ENCODE results near the gene SFMBT1. TPM values are rescaled to one million over a fixed set of nuclear protein-coding genes. Genes with fewer than 3 reads are reported as not detected.
A peak's percentile ranks its signal among the peaks of the same experiment; 100 is the strongest.

SFMBT1 gene
- total and polyA plus RNA-seq, 9 donors = 1.2 to 21.1 (median 6.2) TPM

DNA sequence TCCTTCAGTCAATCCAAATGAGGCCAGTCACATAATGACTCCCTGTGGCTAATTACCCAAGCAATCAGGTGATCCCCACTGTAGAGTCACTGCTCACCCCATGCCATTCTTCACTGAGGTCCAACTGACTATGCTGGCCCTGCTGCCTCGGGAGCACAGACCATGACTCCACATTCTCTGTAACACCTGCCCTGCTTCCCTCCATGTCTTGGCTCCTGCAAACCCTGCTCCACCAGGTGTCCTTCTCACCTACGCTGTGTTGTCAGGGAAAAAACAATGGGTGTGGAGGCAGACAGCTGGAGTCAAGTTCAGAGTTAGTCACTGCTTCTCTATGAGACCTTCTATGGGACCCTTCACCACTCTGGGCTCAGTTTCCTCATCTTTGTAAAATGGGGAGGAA lies 6.1 kb upstream of the SFMBT1 start:
- 84 to 98% (median 90%) methylated on average over 2 of the region's 2 CpGs for WGBS, 3 donors
- Histone ChIP-seq H3K27ac (no peak overlapping the region), H3K9me3 (no peaks in the 10 kb centered on the region), H3K36me3 (no peaks in the 10 kb centered on the region), H3K27me3 (no peaks in the 10 kb centered on the region), H3K4me3 (no peak overlapping the region), H3K4me1 (ENCODE audit: insufficient read depth) (no peaks in the 10 kb centered on the region)
- DNase-seq = no peak
- intact Hi-C loops (cut with DNase I) = no loop called here
- TF ChIP-seq POLR2A (IDR thresholded peaks at IDR 0.05) = no peak
- TF ChIP-seq EP300 (IDR thresholded peaks at IDR 0.05) = no peak
- TF ChIP-seq, protein P1, sequence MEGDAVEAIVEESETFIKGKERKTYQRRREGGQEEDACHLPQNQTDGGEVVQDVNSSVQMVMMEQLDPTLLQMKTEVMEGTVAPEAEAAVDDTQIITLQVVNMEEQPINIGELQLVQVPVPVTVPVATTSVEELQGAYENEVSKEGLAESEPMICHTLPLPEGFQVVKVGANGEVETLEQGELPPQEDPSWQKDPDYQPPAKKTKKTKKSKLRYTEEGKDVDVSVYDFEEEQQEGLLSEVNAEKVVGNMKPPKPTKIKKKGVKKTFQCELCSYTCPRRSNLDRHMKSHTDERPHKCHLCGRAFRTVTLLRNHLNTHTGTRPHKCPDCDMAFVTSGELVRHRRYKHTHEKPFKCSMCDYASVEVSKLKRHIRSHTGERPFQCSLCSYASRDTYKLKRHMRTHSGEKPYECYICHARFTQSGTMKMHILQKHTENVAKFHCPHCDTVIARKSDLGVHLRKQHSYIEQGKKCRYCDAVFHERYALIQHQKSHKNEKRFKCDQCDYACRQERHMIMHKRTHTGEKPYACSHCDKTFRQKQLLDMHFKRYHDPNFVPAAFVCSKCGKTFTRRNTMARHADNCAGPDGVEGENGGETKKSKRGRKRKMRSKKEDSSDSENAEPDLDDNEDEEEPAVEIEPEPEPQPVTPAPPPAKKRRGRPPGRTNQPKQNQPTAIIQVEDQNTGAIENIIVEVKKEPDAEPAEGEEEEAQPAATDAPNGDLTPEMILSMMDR (IDR thresholded peaks at IDR 0.05) = no peak

DNA sequence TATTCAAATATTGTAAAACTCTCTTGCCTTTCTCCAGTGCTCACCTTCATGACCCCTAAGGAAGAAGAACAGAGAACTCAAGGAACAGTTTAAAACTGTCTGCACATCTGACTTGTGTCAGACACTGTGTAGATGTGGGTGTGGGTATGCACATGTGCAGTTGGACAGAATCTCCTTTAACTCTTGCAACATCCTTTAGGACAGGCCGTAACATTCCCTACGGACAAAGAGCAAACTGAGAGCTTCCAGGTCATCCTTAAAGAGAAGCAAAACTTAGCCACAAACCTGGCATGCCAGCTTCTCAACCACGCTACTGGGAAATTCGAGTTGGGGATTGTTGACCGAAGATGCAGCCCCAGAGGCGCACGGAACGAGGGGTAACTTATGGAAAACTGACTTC lies 4.1 kb upstream of the SFMBT1 start:
- Histone ChIP-seq H3K27ac (no peak overlapping the region), H3K9me3 (no peaks in the 10 kb centered on the region), H3K36me3 (no peaks in the 10 kb centered on the region), H3K27me3 (no peaks in the 10 kb centered on the region), H3K4me3 (no peak overlapping the region), H3K4me1 (ENCODE audit: insufficient read depth) (no peaks in the 10 kb centered on the region)
- intact Hi-C loops (cut with DNase I) = no loop called here
- TF ChIP-seq, protein P1 (IDR thresholded peaks at IDR 0.05) = no peak
- TF ChIP-seq POLR2A (IDR thresholded peaks at IDR 0.05) = no peak
- TF ChIP-seq EP300 (IDR thresholded peaks at IDR 0.05) = no peak
- no peak for DNase-seq
- 72 to 78% (median 74%) methylated on average over 8 of the region's 8 CpGs for WGBS, 3 donors

DNA sequence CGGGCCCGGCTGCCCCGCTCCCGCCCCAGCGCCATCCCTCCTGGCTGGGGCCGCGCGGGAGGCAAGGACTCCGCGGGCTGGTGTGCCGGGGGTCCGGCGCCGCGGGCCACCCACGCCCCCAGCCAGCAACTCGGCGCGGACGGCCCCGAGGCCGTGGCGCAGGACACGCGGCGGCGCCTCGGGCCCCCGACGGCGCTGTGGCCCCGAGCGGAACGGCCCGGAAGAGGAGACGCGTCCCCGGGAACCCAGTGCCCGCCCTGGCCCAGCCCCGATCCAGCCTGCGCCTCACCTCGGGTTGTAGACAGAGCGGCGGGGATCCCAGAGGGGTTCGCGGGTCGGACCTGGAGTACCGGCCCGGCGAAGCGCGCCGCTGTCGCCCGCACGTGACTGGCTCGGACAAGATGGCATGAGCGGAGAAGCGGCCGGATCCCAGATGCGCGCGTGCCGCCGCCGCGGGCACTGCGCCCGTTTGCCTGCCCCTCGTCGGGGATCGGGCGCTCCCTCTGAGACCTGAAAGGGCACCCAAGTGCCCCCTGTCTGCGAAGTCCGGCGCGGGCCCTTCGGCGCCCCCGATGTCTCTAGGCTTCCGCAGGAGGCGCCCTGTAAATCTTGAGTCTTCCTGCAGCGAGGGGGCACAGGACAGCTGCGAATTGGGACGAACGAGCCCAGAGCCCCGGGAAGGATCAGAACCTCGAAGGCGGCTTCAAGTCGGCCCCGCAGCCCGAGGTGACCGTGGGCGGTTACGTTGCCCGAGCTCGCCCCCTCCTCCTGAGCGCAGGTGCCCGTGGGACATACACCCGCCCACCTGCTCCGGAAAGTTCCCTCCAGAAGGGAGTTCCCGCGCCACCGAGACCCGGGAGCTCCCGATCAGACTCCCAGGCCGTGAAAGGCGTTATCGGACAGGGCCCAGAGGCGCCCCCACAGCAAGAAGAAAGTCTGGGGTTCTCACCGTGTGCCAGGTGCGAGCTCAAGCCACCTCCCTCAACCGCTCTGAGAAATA lies 598 bp upstream of the SFMBT1 start:
- no peaks in the 10 kb centered on the region for H3K9me3 ChIP-seq
- H3K36me3 ChIP-seq = no peaks in the 10 kb centered on the region
- TF ChIP-seq POLR2A (IDR thresholded peaks at IDR 0.05) (peak; percentile 7), EP300 (IDR thresholded peaks at IDR 0.05) (no peak)
- TF ChIP-seq, protein P1 (IDR thresholded peaks at IDR 0.05) = peak in 1 of 3 donors; percentile 43
- peak overlapping the region; percentile 78 for H3K4me3 ChIP-seq
- peak overlapping the region; percentile 31 to 74 for H3K27ac ChIP-seq
- 3 to 6% (median 3%) methylated on average over 48 to 113 of the region's 113 CpGs for WGBS, 3 donors
- intact Hi-C loops (cut with DNase I) = no loop called here
- H3K4me1 ChIP-seq (ENCODE audit: insufficient read depth) = no peaks in the 10 kb centered on the region
- peak; percentile 39 to 69 (median 51) for DNase-seq
- H3K27me3 ChIP-seq = no peaks in the 10 kb centered on the region

DNA sequence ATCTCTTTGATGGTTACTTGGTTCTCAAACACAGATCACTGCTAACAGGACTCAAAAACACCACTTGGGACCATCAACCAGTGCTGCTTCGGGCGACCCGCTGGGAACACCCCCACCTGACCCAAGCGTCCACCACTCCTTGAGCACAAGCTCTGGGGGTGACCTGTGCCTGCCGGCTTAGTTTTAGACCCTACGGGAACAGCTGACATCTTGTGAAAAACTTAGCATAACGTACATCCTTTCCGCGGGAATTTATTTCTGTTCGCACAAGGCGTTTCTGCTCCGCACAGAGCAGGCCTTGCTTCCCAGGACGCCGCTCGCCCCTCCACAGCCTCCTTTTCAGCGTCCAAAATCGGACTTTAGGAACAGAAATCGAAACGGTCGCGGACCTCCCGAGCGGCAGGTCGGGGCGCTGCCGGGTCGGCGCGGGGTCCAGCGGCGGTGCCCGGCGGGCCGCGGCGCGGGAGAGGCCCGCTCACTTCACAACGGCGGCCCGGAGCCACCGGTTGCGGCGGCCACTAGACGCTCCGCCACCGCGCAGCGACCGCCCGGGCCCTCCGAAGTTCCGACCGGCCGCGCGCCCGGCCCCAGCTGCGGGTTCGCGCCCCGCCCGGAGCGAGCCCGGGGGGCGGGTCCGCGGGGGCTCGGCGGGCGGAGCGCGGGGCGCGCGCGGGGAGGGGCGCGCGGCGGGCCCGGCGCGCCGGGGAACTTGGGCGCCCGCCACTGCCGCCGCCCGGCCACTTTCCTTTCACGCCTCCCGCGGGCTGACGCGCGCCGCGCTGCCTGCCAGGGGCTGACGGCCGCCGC lies 959 bp downstream of the SFMBT1 start:
- peak overlapping the region; percentile 69 for H3K4me3 ChIP-seq
- H3K4me1 ChIP-seq (ENCODE audit: insufficient read depth) = no peaks in the 10 kb centered on the region
- H3K27ac ChIP-seq = peak overlapping the region; percentile 54 to 84
- 1% methylated on average over 42 to 101 of the region's 101 CpGs for WGBS, 3 donors
- peak; percentile 52 to 75 (median 67) for DNase-seq
- intact Hi-C loops (cut with DNase I) = no loop called here
- TF ChIP-seq POLR2A (IDR thresholded peaks at IDR 0.05) (no peak), EP300 (IDR thresholded peaks at IDR 0.05) (no peak)
- TF ChIP-seq, protein P1 (IDR thresholded peaks at IDR 0.05) = no peak
- no peaks in the 10 kb centered on the region for H3K9me3 ChIP-seq
- H3K27me3 ChIP-seq = no peaks in the 10 kb centered on the region
- no peaks in the 10 kb centered on the region for H3K36me3 ChIP-seq

All from ovary (tissue), 9 donors.